ENCODE results near the gene EYA3. TPM values are rescaled to one million over a fixed set of nuclear protein-coding genes. Genes with fewer than 3 reads are reported as not detected.

The EYA3 gene
- total and polyA plus RNA-seq, 10 of the 15 experiments (the other 5 are each of a cell fraction or from before 2014, with no cell fraction given) = 13.0 to 46.6 (median 23.4) TPM

DNA sequence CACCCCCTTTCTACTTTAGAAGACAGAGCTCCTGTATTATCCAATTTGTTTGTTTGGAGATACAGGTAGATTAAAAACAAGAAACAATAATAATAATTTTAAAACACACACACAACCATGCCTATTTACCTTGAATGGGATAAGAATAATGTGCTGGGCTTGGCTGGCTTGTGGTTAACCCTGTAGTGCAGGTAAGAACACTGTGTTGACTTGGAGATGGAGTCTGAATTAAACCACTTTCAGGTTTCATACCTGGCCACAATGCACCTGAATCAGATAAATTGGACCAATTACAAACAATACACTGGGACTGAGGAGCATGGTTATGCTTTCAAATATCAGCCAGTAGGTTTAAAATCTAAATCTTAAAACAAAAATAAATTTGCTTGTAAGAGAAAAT, 60.8 kb downstream of the EYA3 start:
- H3K27me3 ChIP-seq (replicated peaks in 1 of 2; ENCODE audit: control insufficient read depth in 2 of 2, insufficient read depth in 2 of 2, low read length in 1 of 2) = no peaks in the 10 kb centered on the region
- H3K9ac ChIP-seq (ENCODE audit: control insufficient read depth, insufficient read depth, low read length) = no peak overlapping the region
- no peak overlapping the region for H3K4me2 ChIP-seq (ENCODE audit: control insufficient read depth, insufficient read depth)
- no peaks in the 10 kb centered on the region for H3K9me3 ChIP-seq (replicated peaks; ENCODE audit: control insufficient read depth, insufficient read depth, low read length)
- no peaks in the 10 kb centered on the region for H4K20me1 ChIP-seq (ENCODE audit: control insufficient read depth, insufficient read depth)
- H3K4me3 ChIP-seq = no peak overlapping the region
- TF ChIP-seq PBX3 (IDR thresholded peaks at IDR 0.05; ENCODE audit: insufficient replicate concordance, low read depth, low read length) (no peak), RUNX3 (IDR thresholded peaks at IDR 0.05; ENCODE audit: low read length) (peak; percentile 55)
- ATAC-seq (peak; percentile 40; the same call in 1 of the 3 replicates), FAIRE-seq (no peak), DNase-seq (ENCODE audit: low read depth, low spot score) (no peak)
- SMC1A ChIA-PET (ENCODE audit: uncharacterized antibody, unreplicated experiment) = interaction anchor here (0.7 to 1.6 kb wide), 9 partner anchors 8 to 221 kb away, joined by 3 to 6 read pairs (median 3); partner anchors contain the start of gene EYA3
- intact Hi-C loops (cut with micrococcal nuclease; ENCODE audit: unreplicated experiment) (no loop called here), in situ Hi-C loops (cut with MboI) (no loop called here)
- no peaks in the 10 kb centered on the region; the same call in 1 of the 2 replicates for H3K79me2 ChIP-seq (ENCODE audit: control insufficient read depth, insufficient read depth, low read length)
- peaks cover 0 to 10% of the 10 kb centered on the region in 2 experiments; a peak in 2 of 4 replicates for H3K36me3 ChIP-seq (ENCODE audit: control insufficient read depth in 2 of 2, insufficient read depth in 2 of 2, low read length in 1 of 2)
- CTCF ChIA-PET = interaction anchor here (1.1 kb wide), 1 partner anchor 9 kb away, joined by 5 read pairs; no protein-coding TSS in a partner anchor
- H3K4me1 ChIP-seq (ENCODE audit: control insufficient read depth, insufficient read depth, low read length) = peaks cover 22% of the 10 kb centered on the region
- POLR2A ChIA-PET = interaction anchor here (0.5 kb wide), 1 partner anchor 121 kb away, joined by 3 read pairs; no protein-coding TSS in a partner anchor
- RAD21 ChIA-PET (ENCODE audit: unreplicated experiment) = interaction anchor here (0.9 kb wide), 1 partner anchor 182 kb away, joined by 3 read pairs; no protein-coding TSS in a partner anchor
- H3K27ac ChIP-seq (ENCODE audit: control insufficient read depth, insufficient read depth) = no peak overlapping the region
- H2AFZ ChIP-seq (ENCODE audit: control insufficient read depth, low read depth, low read length) = no peak overlapping the region
- no TSS peak for BruUV-seq (replicated peaks)

DNA sequence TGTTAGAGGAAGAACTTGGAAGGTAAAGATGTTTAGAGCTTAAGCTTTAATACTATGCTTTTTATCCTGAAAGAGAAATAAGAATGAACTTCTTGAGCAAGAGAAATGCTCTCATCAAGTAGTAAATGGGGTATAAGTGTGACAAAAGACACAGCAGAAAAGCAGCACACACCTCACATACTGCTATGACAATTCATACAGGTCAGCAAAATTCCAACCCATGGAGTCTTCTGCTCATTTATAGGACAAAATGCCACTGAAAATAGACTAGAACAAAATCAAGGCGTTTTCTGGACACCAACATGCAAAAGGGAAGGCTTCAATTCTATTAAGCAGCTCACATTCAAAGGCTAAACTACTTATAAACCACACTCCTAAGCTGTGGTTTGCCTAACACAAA, 61.2 kb downstream of the EYA3 start:
- peaks cover 22% of the 10 kb centered on the region for H3K4me1 ChIP-seq (ENCODE audit: control insufficient read depth, insufficient read depth, low read length)
- H3K4me2 ChIP-seq (ENCODE audit: control insufficient read depth, insufficient read depth) = no peak overlapping the region
- no peaks in the 10 kb centered on the region for H4K20me1 ChIP-seq (ENCODE audit: control insufficient read depth, insufficient read depth)
- no TSS peak for BruUV-seq (replicated peaks)
- in situ Hi-C loops (cut with MboI) = no loop called here
- H3K9me3 ChIP-seq (replicated peaks; ENCODE audit: control insufficient read depth, insufficient read depth, low read length) = no peaks in the 10 kb centered on the region
- ChIA-PET POLR2A (interaction anchor here (0.5 to 0.6 kb wide), 2 partner anchors 93 to 122 kb away, joined by 3 to 4 read pairs; no protein-coding TSS in a partner anchor), RAD21 (ENCODE audit: unreplicated experiment) (interaction anchor here (0.9 kb wide), 1 partner anchor 182 kb away, joined by 3 read pairs; no protein-coding TSS in a partner anchor), CTCF (interaction anchor here (1.0 to 1.2 kb wide), 4 partner anchors 10 to 182 kb away, joined by 3 to 6 read pairs (median 4); no protein-coding TSS in a partner anchor), SMC1A (ENCODE audit: uncharacterized antibody, unreplicated experiment) (interaction anchor here (0.6 to 1.7 kb wide), 10 partner anchors 9 to 370 kb away, joined by 3 to 7 read pairs (median 3); partner anchors contain the start of gene EYA3)
- H3K79me2 ChIP-seq (ENCODE audit: control insufficient read depth, insufficient read depth, low read length) = no peaks in the 10 kb centered on the region; the same call in 1 of the 2 replicates
- H3K36me3 ChIP-seq (ENCODE audit: control insufficient read depth in 2 of 2, insufficient read depth in 2 of 2, low read length in 1 of 2) = peaks cover 0 to 10% of the 10 kb centered on the region in 2 experiments; a peak in 2 of 4 replicates
- H3K27ac ChIP-seq (ENCODE audit: control insufficient read depth, insufficient read depth) = no peak overlapping the region
- DNase-seq (ENCODE audit: low read depth, low spot score) = no peak
- intact Hi-C loops (cut with micrococcal nuclease; ENCODE audit: unreplicated experiment) = no loop called here
- no peak; the same call in 2 of the 3 replicates for ATAC-seq
- FAIRE-seq = no peak
- H3K4me3 ChIP-seq = no peak overlapping the region
- no peak overlapping the region for H3K9ac ChIP-seq (ENCODE audit: control insufficient read depth, insufficient read depth, low read length)
- no peaks in the 10 kb centered on the region for H3K27me3 ChIP-seq (replicated peaks in 1 of 2; ENCODE audit: control insufficient read depth in 2 of 2, insufficient read depth in 2 of 2, low read length in 1 of 2)
- 65% methylated on average over 1 of the region's 1 CpG for whole genome bisulfite sequencing (ENCODE audit: insufficient coverage, insufficient replicate concordance, low lambda C conversion rate, missing lambda C conversion rate)
- no peak overlapping the region for H2AFZ ChIP-seq (ENCODE audit: control insufficient read depth, low read depth, low read length)
- TF ChIP-seq ZNF384 (IDR thresholded peaks at IDR 0.05; ENCODE audit: borderline replicate concordance, low read depth, low read length) (no peak), ELK1 (IDR thresholded peaks at IDR 0.05; ENCODE audit: low read depth, low read length) (no peak), RCOR1 (conservative IDR thresholded peaks at IDR 0.05; ENCODE audit: low read depth, low read length) (no peak)
- TF ChIP-seq, protein P1, sequence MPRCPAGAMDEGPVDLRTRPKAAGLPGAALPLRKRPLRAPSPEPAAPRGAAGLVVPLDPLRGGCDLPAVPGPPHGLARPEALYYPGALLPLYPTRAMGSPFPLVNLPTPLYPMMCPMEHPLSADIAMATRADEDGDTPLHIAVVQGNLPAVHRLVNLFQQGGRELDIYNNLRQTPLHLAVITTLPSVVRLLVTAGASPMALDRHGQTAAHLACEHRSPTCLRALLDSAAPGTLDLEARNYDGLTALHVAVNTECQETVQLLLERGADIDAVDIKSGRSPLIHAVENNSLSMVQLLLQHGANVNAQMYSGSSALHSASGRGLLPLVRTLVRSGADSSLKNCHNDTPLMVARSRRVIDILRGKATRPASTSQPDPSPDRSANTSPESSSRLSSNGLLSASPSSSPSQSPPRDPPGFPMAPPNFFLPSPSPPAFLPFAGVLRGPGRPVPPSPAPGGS (IDR thresholded peaks at IDR 0.05; ENCODE audit: borderline replicate concordance, insufficient read depth, low read depth, low read length, poor library complexity, severe bottlenecking) = no peak
- TF ChIP-seq, protein P2, sequence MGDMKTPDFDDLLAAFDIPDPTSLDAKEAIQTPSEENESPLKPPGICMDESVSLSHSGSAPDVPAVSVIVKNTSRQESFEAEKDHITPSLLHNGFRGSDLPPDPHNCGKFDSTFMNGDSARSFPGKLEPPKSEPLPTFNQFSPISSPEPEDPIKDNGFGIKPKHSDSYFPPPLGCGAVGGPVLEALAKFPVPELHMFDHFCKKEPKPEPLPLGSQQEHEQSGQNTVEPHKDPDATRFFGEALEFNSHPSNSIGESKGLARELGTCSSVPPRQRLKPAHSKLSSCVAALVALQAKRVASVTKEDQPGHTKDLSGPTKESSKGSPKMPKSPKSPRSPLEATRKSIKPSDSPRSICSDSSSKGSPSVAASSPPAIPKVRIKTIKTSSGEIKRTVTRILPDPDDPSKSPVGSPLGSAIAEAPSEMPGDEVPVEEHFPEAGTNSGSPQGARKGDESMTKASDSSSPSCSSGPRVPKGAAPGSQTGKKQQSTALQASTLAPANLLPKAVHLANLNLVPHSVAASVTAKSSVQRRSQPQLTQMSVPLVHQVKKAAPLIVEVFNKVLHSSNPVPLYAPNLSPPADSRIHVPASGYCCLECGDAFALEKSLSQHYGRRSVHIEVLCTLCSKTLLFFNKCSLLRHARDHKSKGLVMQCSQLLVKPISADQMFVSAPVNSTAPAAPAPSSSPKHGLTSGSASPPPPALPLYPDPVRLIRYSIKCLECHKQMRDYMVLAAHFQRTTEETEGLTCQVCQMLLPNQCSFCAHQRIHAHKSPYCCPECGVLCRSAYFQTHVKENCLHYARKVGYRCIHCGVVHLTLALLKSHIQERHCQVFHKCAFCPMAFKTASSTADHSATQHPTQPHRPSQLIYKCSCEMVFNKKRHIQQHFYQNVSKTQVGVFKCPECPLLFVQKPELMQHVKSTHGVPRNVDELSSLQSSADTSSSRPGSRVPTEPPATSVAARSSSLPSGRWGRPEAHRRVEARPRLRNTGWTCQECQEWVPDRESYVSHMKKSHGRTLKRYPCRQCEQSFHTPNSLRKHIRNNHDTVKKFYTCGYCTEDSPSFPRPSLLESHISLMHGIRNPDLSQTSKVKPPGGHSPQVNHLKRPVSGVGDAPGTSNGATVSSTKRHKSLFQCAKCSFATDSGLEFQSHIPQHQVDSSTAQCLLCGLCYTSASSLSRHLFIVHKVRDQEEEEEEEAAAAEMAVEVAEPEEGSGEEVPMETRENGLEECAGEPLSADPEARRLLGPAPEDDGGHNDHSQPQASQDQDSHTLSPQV (IDR thresholded peaks at IDR 0.05) = no peak
